Measurements from ENCODE around the gene RAC3.

The RAC3 gene

GRCh38 chr17:81999976-82000802 is 31.3 kb upstream of the RAC3 start:
- no peak for DNase-seq

GRCh38 chr17:82000803-82001570 is 30.5 kb upstream of the RAC3 start:
- no peak for DNase-seq

- DNase-seq, result no peak
Measured at GRCh38 chr17:82001571-82002056, 29.9 kb upstream of the RAC3 start.

GRCh38 chr17:82003411-82004381 is 27.8 kb upstream of the RAC3 start:
- no peak for DNase-seq

DNA sequence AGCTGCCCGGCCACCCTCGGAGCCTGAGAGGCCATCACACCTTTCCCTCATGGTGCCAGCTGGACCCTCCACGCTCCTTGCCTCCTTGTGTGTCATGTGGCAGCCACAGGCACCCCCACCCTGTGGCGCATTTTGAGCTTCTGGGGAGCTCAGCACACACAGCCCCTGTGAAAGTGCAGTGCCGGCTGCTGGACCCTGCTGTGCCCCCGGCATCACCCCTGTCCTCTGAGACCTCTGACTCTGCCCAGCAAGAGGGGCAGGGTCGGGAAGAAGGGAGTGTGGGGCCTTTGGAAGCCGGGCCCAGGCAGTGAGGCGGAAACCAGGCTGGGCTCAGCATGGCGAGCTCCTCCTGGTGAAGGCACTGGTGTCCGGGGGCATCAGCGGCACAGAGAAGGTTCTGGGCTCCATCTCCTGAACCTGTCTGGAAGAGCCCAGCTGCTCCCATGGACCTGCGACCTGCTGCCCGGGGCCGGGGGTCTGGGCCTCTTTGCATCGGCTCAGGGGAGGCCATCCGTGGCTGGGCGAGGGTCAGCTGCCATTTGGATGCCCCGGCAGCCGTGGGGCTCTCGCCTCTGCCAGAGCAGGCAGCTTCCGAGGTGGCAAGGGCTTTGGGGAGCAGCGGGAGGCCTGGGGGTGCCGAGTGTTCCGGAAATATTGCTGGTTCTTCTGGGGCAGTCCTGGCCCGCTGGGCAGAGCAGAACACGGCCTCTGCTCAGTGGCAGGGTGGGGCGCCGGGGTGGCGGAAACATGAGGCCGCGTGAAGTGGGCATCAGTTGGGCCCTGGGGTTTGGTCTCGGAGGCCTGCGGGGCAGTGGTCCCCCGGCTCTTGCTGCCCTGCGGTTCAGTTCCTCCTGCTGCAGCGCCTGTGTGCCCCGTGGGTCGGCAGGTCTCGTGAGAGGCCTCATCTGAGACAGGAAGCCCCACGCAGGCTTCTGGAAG is 26.7 kb upstream of the RAC3 start:
- no peak for DNase-seq

DNA sequence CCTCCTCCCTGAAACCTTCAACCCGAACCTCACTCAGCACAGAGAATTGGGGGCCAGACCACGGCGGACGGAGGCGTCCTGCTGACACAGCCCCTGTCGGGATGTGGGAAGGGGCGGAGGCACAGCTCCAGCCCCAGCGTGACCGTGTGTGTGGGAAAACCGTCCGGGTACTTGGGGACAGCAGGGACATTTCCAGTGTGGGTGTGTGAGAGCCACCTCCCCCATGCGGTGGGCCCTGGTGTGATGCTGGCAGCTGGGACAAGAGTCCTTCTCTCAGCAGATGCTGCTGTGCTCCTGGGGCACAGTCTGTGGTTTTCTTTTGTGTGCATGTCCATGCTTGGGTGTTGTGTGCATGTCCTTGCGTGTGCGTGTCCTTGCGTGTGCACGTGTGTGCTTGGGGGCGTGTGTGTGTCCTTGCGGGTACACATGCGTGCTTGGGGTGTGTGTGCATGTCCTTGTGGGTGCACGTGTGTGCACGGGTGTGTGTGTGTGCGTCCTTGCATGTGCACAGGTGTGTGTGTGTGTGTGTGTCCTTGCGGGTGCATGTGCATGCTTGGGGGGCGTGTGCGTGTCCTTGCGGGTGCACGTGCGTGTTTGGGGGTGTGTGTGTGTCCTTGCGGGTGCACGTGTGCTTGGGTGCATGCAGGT is 25.7 kb upstream of the RAC3 start:
- DNase-seq, result no peak

DNA sequence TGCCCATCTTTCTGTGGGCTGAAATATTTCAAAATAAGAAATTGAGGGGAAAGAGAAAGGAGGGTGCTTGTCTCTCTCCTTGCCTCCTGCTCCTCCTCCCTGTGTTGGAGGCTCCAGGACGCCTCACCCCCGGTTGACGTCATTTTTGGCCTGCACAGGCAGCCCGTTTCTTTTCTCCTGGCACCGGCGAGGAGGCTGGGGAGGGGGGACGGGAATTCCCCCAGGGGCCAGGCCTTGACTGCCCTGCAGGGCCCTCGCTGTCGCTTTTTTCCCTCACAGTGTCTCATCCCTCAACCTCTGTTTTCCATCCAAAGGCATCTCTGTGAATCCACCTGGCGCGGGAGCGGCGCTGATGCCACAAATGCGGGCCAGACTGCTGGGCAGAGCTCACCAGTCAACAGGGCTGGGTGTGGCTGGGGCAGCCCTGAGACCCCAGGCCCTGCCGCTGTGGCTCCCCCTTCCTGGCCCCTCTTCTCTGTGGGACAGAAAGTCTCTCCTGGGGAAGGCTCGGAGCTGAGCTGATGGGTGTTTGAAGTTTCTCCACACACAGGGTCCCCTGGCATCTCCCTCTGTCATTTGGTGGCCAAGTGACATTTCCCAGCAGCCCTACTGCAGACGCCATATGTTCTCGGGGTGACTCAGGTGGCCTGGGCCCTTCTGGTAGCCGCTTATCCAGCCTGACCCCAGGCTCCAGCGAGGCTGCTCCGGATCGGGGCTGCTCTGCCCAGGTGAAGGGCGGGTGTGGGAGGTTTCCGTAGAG is 24.8 kb upstream of the RAC3 start:
- no peak for DNase-seq

DNA sequence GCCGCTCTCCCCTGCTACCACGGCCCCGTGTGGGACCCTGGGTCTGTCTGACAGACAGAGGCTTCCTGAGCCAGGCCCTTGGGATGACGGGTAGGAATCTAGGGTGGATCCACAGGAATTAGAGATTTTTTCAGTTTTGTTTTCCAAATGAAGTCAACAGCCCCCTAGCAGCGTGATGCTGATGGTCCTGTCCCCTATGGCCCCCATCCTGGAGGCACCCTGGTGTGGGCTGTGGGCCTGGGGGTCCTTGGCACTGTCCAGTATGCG is 24.3 kb upstream of the RAC3 start:
- DNase-seq, result no peak

DNA sequence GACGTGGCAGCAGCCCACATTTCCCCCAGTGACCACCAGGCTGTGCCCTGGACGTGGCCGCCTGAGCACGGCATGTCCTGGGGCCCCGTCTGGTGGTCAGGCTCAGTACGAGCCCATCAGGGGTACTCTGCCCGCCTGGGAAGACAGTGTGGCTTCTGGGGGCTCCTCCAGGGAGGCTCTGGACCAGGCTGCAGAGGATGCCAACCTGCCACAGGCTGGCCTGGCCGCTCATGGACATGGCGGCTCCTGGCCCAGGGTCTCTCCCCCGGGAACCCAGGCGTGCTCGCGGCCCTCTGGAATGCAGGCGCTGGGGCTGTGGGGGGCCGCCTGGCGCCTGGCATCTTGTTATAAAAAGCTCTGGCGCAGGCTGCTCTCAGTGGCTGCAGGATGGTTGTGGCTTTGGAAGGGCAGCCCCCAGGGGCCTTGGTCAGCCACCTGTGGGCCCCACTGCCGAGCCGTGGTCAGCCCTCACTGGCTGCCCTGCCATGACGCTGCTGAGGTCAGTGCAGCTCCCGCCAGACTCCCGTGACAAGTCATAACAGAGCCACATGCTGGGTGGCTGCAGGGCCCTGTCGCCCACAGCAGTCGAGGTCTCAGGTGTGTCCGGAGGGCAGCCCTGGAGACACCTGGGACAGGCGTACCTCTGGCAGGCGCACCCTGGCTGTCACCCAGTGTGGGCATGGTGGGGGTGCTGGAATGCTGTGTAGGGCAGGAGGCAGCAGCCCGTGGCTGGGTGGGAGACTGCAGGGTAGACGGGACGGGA is 23.8 kb upstream of the RAC3 start:
- DNase-seq, result no peak

DNA sequence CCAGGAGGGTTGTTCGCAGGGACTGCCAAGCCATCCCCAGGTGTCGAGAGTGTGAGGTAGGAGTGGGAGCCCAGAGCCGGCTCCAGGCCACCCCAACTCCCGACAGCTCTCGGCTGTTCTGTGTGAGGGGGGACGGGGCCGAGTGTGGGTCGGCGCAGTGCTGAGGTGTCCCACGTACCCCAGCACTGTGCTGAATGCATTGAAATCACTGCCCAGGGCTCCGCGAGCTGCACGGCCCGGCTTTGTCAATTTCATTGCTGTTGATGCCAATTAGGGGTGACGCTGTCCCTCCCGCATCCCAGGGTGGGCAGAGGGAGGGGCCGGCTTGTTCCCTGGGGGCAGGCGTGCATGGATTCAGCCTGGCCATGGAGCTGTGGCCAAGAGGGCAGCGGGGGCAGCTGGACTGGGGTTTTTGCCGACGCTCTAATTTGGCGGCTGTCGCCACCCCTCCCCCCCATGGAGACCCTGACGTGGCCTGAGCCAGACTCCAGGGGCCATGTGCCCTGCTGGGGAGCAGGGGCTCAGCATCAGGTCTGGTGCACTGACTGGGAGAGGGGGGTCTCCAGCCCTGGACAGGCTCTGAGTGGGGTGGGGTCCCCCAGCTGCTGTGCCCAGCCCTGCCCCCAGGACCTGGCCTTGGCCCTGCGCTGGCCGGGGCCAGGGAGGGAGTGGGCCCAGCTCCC is 23.1 kb upstream of the RAC3 start:
- no peak for DNase-seq

- no peak for DNase-seq
Measured at GRCh38 chr17:82008941-82009405, 22.5 kb upstream of the RAC3 start.

DNA sequence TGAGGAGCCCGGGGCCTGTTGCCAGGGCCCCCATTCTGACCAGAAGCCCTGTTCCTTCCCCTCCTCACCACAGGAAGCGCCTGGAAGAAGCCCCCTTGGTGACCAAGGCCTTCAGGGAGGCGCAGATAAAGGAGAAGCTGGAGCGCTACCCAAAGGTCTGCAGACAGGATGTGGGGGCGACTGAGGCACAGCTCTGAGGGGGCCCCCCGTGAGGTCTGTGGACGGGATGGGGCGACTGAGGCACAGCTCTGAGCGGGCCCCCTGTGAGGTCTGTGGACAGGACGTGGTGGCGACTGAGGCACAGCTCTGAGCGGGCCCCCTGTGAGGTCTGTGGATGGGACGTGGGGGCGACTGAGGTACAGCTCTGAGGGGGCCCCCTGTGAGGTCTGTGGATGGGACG is 22.1 kb upstream of the RAC3 start:
- no peak for DNase-seq

DNA sequence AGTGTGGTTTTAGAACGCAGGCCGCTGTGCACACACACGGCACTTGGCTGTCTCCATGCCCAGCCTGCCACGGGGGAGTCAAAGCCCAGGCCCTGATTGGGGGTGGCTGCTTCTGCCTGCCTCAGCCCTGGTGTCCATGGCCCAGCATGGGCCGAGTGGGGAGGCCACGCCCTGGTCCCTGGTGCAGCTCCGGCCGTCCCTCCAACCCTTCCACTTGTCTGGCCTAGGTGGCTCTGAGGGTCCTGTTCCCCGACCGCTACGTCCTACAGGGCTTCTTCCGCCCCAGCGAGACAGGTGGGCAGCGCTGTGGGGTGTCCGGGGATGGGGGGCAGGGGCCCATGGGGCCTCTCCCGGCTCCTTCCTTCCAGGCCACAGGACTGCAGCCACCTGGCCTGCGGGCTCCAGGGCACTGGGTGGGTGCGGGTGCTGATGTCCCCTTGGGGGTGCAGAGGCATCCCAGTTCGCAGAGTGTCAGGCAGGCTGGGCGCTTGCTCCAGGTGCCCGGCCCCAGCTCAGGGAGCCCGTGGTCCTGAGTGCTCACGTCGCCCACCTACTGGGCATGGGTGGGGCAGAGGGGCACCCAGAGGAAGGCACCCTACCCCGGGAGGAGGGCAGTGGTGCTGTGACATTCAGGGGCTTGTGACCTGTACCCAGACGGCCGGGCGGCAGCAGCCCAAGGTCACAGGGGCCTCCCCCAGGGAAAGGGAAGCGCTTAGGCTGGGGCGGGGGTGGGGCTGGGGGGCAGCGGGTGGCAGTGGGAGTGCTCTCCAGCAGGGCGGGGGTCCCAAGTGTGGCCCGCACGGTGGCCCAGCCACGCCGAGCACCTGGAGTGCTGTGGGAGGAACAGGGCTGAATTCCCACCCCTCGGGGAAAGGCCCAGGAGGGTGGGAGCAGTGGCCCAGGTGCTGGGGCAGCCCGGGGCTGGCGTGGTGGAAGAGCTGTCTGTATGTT is 20.6 kb upstream of the RAC3 start:
- no peak for DNase-seq

GRCh38 chr17:82011617-82012187 is 19.8 kb upstream of the RAC3 start:
- DNase-seq, result no peak

- DNase-seq, result no peak
Measured at GRCh38 chr17:82012261-82012639, 19.2 kb upstream of the RAC3 start.

DNA sequence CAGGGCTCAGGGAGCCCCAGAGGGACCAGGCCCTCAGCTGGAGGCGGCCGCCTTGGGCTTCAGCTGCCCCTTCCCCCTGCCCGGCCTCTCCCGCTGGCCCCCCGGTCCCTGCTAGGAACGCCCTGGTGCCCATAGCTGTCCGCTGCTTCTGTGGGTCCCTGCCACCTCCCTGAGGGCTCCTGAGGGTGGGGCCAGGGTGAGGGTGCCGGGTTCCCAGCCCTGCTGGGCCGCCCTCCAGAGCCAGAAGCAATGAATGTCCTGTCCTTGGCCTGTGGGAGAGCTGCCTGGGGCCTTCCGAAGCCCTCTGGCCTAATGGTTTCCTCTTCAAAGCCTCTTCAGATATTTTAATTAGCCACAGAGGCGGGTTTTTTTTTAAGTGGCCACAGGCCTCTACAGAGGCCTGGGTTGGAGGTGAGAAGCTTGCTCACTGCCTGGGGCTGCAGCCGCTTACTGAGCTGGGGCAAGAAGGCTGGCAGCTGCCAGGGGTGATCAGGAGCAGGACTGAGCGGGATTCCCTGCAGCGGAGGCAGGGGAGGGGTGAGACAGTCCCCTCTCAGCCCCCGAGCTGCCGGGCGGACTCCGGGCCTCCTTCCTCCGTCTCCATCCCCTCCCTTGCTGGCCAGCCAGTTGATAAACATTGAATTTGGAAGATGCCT is 18.7 kb upstream of the RAC3 start:
- DNase-seq, result no peak

- no peak for DNase-seq
Measured at GRCh38 chr17:82013341-82013740, 18.1 kb upstream of the RAC3 start.

All from NK-92 treated with Interleukin-12 subunit alpha and Interleukin-12 subunit beta, amount 100 ng/mL, for 24 hours (cell line).